HG02884 (cell line): Measurements from ENCODE around the gene MEG3.
A peak's percentile ranks its signal among the peaks of the same experiment; 100 is the strongest.
"Not testable (repeated sequence)": the region's sequence is repeated elsewhere in the genome, so short reads cannot be mapped to it uniquely, and the experiment has no call there.

Experiments
- ATAC-seq: cut with Tn5 transposase; IDR thresholded peaks from one replicate; pipeline ENCODE4 v1.9.1; 2021; ENCODE audit warnings: mild to moderate bottlenecking, moderate library complexity; ENCODE audit not compliant: unreplicated experiment

Gene MEG3

DNA sequence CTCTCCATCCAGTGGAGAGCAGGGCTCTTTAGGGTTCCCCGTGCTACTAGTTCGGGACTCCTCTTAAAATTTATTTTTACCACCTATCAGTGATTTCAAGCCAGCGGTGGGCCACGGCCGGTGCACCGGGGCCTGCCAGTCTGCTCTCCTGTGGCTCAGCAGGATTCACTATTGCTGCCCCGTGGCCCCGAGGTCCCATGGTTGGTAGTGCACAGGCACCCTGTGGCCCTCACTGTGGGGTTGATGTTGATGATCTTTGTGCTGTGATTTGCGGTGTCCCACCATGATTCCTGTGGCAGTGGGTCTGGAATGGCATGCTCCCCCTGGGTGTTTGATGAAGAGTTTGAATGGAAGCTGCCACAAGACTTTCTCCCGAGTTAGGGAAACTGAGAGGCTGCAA, 12.6 kb upstream of the MEG3 start:
- no peak for ATAC-seq

GRCh38 chr14:100815478-100816285, 10.2 kb upstream of the MEG3 start:
- ATAC-seq, result no peak

DNA sequence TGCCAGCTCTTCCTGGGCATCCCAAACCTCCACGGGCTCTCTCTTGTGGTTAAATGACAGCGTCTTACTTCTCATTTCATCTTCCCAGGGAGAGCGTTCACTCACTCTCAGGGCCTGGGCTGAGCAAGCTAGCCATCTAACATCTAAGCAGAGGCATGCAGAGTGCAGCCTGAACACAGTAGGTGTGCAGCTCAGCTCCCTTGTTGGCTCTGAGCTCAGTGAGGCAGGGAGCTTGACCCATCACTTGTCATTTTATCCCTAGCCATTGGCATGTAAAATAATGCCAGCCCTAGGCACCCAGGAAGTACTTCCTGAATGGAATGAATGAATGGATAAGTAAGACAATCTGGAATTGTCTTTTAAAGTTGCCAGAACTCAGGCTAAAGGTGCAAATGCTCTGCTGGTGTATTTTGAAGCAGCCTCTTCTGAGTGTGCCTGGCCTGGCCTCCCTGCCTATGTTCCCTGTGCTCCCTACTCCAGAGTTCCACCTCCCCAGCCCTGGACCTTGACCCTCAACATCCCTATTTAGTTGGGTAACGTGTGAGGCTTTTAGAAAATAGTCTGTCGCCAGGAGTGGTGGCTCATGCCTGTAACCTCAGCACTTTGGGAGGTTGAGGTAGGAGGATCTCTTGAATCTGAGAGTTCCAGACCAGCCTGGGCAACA, 9.5 kb upstream of the MEG3 start:
- ATAC-seq, result no peak

GRCh38 chr14:100816950-100817901, 8.7 kb upstream of the MEG3 start:
- no peak for ATAC-seq

GRCh38 chr14:100818221-100818699, 7.7 kb upstream of the MEG3 start:
- ATAC-seq, result no peak

- not testable (repeated sequence) for ATAC-seq
These were observed 7.0 kb upstream of the MEG3 start for GRCh38 chr14:100818923-100819322.

- ATAC-seq, result no peak
These were observed 6.5 kb upstream of the MEG3 start for GRCh38 chr14:100819453-100819828.

GRCh38 chr14:100819829-100820475, 6.0 kb upstream of the MEG3 start:
- ATAC-seq, result no peak

DNA sequence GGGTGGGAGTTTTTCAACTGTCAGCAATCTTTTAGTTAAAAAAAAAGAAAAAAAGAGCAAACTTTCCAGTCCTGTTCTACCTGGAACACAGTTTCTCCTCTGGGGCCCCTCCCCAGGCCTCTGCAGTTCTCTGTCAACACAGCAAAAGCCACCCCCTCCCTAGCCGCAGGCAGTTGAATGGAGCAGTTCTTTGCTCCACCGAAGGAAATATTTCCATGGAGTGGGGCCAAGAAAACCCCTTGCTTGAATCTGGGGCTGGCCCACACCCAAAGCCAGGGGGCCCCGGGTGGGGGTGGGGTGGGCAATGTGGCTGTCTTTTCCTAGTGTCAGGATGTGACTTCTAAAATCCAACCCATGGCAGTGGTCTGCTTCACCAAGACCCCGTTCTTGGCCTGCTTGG, 5.0 kb upstream of the MEG3 start:
- ATAC-seq, result no peak

- no peak for ATAC-seq
These were observed 3.9 kb upstream of the MEG3 start for GRCh38 chr14:100822013-100822412.

GRCh38 chr14:100822532-100823296, 3.2 kb upstream of the MEG3 start:
- no peak for ATAC-seq

DNA sequence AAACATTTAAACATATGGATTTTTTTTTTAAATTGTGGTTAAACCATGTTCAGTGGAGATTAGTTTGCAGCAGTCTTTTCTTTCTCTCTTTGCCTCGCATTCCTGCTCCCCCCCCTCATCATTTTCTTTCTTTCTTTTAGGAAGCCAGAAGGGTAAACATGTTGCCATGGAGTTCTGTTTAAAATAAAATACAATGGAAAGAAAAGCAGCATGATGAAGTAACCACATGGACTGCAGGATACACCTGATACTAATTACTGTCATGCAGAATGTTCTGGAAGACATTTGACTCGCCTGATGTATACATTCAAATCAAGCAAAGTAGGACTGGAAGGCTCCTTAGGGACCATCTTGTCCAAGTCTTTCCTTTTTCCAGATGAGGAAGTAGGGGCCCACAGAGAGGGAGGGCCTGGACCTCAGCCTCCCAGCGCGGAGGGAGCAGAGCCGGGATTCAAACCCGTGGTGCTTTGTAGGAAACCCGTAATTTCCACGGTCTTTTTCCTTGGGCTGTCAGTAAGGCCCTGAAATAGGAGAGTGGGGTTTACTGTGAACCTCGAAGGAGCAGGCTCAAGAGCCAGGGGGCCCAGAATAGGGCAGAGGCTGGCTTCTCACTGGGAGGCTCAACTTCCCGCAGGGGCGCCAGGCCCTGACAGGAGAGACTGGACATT, 2.4 kb upstream of the MEG3 start:
- no peak for ATAC-seq

DNA sequence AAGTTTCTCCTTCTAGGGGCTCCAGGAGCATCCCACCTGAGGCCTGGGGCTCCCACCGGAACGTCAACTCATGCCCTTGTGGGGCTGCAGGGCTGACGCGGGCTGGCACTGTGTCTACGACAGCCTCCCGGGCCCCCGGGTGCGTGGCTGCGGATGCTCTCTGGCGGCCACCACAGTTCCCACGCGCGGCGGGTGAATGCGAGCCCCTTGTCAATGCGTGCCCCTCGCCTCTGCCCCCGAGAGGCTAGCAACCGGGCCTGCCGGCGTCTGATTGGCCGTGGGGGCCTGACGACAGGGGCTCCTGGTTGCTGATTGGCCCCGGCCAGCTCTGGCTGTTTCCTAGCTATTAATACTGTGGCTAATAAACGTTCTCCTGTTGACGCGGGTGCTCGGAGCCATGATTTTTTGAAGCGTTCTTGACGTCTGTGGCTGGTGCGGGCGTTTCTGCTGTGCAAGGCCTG, 1.8 kb upstream of the MEG3 start:
- ATAC-seq, result peak; percentile 57

- no peak for ATAC-seq
These were observed 811 bp upstream of the MEG3 start for GRCh38 chr14:100824901-100825712.

DNA sequence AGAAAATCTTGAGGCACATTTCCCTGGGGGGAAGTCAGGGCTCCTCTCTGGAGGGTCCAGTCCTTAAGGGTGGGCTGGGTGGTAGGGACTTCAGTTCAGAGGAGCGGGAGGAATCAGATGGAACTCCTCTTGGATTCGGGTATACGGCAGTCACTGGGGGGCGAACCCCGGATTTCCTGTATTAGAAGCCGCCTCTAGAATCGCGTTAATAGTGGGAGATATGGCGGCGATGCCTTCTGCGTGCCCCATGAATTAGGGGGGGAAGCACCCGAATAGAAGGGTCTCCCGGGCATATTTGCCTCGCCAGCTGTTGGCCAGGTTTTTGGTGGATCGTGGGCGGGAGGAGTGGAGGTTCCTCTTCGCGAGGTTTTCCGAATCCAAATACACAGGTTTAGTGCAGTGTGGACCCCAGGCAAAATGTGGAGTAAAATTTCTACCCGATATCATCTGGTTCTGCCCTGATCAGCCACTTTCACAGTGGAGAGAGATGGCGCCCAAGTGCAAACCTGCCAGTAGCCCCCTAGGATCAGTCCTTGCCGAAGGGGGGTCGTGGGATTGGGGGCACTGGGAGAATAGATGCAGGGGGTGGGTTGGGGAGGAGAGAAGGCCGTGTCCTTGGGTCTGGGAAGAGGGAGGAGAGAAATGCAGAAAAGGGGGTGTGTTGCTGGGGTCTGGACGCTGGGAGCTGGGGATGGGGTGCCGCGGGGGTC, 628 bp downstream of the MEG3 start:
- no peak for ATAC-seq

DNA sequence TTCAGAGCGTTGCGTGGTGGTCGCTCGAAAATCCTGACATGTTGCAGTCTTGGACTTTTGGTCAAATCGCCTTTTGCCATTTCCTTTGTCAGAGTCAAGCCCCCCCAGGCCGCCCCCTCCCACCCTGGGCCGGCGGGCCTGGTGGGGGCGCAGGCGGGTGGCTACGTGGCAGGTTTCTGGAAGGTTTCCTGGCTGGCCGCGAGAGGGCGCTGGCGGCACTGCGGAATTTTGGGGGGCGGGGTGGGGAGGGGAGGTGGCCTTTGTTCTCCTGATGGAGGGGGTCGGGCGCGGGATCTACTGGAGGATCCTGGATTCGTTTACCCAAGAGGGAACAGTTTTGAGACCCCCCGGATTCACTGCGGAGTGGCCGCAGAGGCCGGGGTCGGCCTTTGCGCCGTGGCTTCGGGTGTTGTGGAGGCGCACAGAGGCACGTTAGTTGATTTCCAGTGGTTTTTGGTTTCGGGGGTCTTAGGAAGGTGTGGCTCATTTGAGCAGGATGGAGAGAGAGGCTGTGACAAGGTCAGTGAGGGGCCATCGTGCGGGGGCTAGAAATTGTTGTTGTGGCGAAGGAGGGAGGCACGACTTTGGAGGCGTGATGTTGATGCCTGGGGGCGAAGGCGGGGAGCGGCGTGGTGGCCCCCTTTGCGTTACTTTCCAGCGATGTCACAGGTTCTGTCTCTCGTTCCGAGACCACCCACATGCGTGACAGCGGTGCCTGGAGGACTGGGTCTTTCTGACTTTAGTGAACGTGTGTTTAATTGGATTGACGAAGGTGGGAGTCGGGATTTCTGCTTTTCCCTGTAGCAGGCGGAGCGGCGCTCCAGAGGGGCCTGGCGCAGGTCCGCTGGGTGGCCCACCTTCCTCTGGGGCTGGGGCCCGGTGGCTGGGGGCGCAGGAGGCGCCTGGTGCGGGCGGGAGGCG, 1.4 kb downstream of the MEG3 start:
- no peak for ATAC-seq
